Parathyroid adenoma (tissue), 2 donors: ENCODE results near the gene CCL3.
"Not testable (repeated sequence)": the region's sequence is repeated elsewhere in the genome, so short reads cannot be mapped to it uniquely, and the experiment has no call there.

Experiments
- H2AFZ ChIP-seq: fragments of 300-600 bp; sonication (generic); one replicate; pipeline ENCODE4 v1.7.0; 2017; ENCODE audit warnings: antibody characterized with exemption, mild to moderate bottlenecking
- H3K27ac ChIP-seq: fragments of 300-600 bp; sonication (generic); one replicate; pipeline ENCODE4 v1.7.0; 2017
- H3K27me3 ChIP-seq: fragments of 300-600 bp; sonication (generic); one replicate; pipeline ENCODE4 v1.7.0; 2017; ENCODE audit warnings: low read length; ENCODE audit not compliant: control insufficient read depth, insufficient read depth
- H3K36me3 ChIP-seq: fragments of 300-600 bp; sonication (generic); one replicate; pipeline ENCODE4 v1.7.0; 2017; ENCODE audit warnings: low read length; ENCODE audit not compliant: control insufficient read depth, insufficient read depth
- H3K4me1 ChIP-seq: fragments of 300-600 bp; sonication (generic); one replicate; pipeline ENCODE4 v1.7.0; 2017; ENCODE audit warnings: control low read depth
- H3K4me2 ChIP-seq: fragments of 300-600 bp; sonication (generic); one replicate; pipeline ENCODE4 v1.7.0; 2017; ENCODE audit warnings: low read length
- H3K4me3 ChIP-seq: fragments of 300-600 bp; sonication (generic); one replicate; pipeline ENCODE4 v1.7.0; 2017; ENCODE audit warnings: low read depth, low read length
- H3K79me2 ChIP-seq: fragments of 300-600 bp; sonication (generic); one replicate; pipeline ENCODE4 v1.7.0; 2017; ENCODE audit warnings: control low read depth
- H3K9ac ChIP-seq: fragments of 300-600 bp; sonication (generic); one replicate; pipeline ENCODE4 v1.7.0; 2017; ENCODE audit warnings: mild to moderate bottlenecking
- H3K9me3 ChIP-seq: fragments of 300-600 bp; sonication (generic); one replicate; pipeline ENCODE4 v1.7.0; 2017; ENCODE audit warnings: low read length; ENCODE audit not compliant: control insufficient read depth
- CTCF ChIP-seq: fragments of 300-600 bp; sonication (generic); IDR thresholded peaks from one replicate; pipeline ENCODE4 v1.7.0; 2017; ENCODE audit warnings: antibody characterized with exemption, mild to moderate bottlenecking
- donor health status: primary hyperparathyroidism.

CCL3 gene

GRCh38 chr17:36117505-36118382 lies 27.8 kb upstream of the CCL3 start:
- Histone ChIP-seq H3K4me1 (peaks cover 5% of the 10 kb centered on the region), H3K4me3 (no peak overlapping the region), H3K36me3 (no peaks in the 10 kb centered on the region), H3K9me3 (no peaks in the 10 kb centered on the region), H3K79me2 (no peaks in the 10 kb centered on the region), H3K4me2 (no peak overlapping the region), H3K27ac (no peak overlapping the region), H2AFZ (no peak overlapping the region), H3K9ac (no peak overlapping the region), H3K27me3 (no peaks in the 10 kb centered on the region)
- no peak for TF ChIP-seq CTCF

- not testable (repeated sequence) for H3K9me3 ChIP-seq, H3K4me1 ChIP-seq, H3K79me2 ChIP-seq, H3K27me3 ChIP-seq, H3K4me3 ChIP-seq, H2AFZ ChIP-seq, H3K9ac ChIP-seq, H3K27ac ChIP-seq, H3K36me3 ChIP-seq, H3K4me2 ChIP-seq
Measured at GRCh38 chr17:36115649-36115977, 25.7 kb upstream of the CCL3 start.

GRCh38 chr17:36114971-36115648 lies 25.2 kb upstream of the CCL3 start:
- not testable (repeated sequence) for H3K79me2 ChIP-seq, H3K27ac ChIP-seq, H3K4me1 ChIP-seq, H3K36me3 ChIP-seq, H3K9ac ChIP-seq, H3K27me3 ChIP-seq, H2AFZ ChIP-seq, H3K4me3 ChIP-seq, H3K4me2 ChIP-seq, H3K9me3 ChIP-seq

- not testable (repeated sequence) for H3K4me1 ChIP-seq, H3K9ac ChIP-seq, H3K79me2 ChIP-seq, H3K36me3 ChIP-seq, H3K9me3 ChIP-seq, H3K4me3 ChIP-seq, H3K4me2 ChIP-seq, H3K27ac ChIP-seq, H2AFZ ChIP-seq, H3K27me3 ChIP-seq
Measured at GRCh38 chr17:36113131-36113530, 23.2 kb upstream of the CCL3 start.

GRCh38 chr17:36112572-36112971 lies 22.6 kb upstream of the CCL3 start:
- Histone ChIP-seq H2AFZ (no peak overlapping the region), H3K27ac (no peak overlapping the region), H3K36me3 (no peaks in the 10 kb centered on the region), H3K4me1 (no peaks in the 10 kb centered on the region), H3K9me3 (no peaks in the 10 kb centered on the region), H3K79me2 (no peaks in the 10 kb centered on the region), H3K4me2 (no peak overlapping the region), H3K4me3 (no peak overlapping the region), H3K9ac (no peak overlapping the region), H3K27me3 (no peaks in the 10 kb centered on the region)
- no peak for TF ChIP-seq CTCF

GRCh38 chr17:36111068-36111490 lies 21.1 kb upstream of the CCL3 start:
- H3K27ac ChIP-seq = no peak overlapping the region
- H3K9ac ChIP-seq = no peak overlapping the region
- no peaks in the 10 kb centered on the region for H3K79me2 ChIP-seq
- H3K4me3 ChIP-seq = no peak overlapping the region
- H3K4me1 ChIP-seq = no peaks in the 10 kb centered on the region
- TF ChIP-seq CTCF = no peak
- no peaks in the 10 kb centered on the region for H3K27me3 ChIP-seq
- H2AFZ ChIP-seq = no peak overlapping the region
- H3K36me3 ChIP-seq = no peaks in the 10 kb centered on the region
- no peak overlapping the region for H3K4me2 ChIP-seq
- no peaks in the 10 kb centered on the region for H3K9me3 ChIP-seq

GRCh38 chr17:36108265-36108664 lies 18.3 kb upstream of the CCL3 start:
- H2AFZ ChIP-seq, H3K4me1 ChIP-seq: not testable (repeated sequence)

More at GRCh38 chr17:36108265-36108664, 18.3 kb upstream of the CCL3 start:
- H3K9me3 ChIP-seq, H3K79me2 ChIP-seq, H3K27ac ChIP-seq, H3K4me3 ChIP-seq, H3K27me3 ChIP-seq, H3K9ac ChIP-seq, H3K36me3 ChIP-seq, H3K4me2 ChIP-seq: not testable (repeated sequence)
